Astrocyte of the cerebellum (primary cell): ENCODE results near the gene CHRM2.

ENCODE experiments used
- DNase-seq: peaks from one replicate; pipeline ENCODE4 v3.0.0-alpha.2; 2011; ENCODE audit warnings: low read depth
- H3K4me3 ChIP-seq: 2 replicates; pipeline ENCODE4 v1.5.1; 2011; ENCODE audit warnings: mild to moderate bottlenecking, low read depth, low read length, moderate library complexity
- in situ Hi-C: cut with HindIII; loops from 2 replicates; pipeline ENCODE4 v1.10.0; 2017; ENCODE audit warnings: low sequenced_read_pairs
- TF ChIP-seq, protein P1 (sequence below): IDR thresholded peaks from 2 replicates; pipeline ENCODE4 v1.5.1; 2012; ENCODE audit warnings: low read length, low read depth, moderate library complexity, mild to moderate bottlenecking; ENCODE audit errors: missing control alignments

CHRM2 gene

DNA sequence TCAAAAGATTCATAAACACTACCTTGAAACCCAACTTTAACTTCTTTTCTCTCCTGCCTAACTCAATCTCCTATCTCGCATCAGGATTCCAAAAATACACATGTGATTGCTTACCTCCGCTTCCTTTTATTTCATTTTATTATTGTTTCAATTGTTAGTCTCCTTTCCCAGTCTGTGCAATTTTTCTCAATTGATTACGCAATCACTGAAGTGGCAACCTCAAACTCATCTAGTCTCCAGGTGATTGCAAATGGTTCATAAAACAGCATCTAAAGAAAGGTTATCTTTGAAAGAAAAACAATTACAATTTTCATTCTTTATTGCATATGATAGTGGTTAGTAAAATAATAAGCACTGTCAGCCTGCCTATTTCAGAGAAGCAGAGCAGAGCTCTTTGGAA, 45.6 kb downstream of the CHRM2 start:
- H3K4me3 ChIP-seq: no peak overlapping the region
- no peak for DNase-seq
- TF ChIP-seq, protein P1, sequence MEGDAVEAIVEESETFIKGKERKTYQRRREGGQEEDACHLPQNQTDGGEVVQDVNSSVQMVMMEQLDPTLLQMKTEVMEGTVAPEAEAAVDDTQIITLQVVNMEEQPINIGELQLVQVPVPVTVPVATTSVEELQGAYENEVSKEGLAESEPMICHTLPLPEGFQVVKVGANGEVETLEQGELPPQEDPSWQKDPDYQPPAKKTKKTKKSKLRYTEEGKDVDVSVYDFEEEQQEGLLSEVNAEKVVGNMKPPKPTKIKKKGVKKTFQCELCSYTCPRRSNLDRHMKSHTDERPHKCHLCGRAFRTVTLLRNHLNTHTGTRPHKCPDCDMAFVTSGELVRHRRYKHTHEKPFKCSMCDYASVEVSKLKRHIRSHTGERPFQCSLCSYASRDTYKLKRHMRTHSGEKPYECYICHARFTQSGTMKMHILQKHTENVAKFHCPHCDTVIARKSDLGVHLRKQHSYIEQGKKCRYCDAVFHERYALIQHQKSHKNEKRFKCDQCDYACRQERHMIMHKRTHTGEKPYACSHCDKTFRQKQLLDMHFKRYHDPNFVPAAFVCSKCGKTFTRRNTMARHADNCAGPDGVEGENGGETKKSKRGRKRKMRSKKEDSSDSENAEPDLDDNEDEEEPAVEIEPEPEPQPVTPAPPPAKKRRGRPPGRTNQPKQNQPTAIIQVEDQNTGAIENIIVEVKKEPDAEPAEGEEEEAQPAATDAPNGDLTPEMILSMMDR: no peak
- in situ Hi-C loops: no loop called here

- TF ChIP-seq, protein P1: no peak
- no peak overlapping the region for H3K4me3 ChIP-seq
- in situ Hi-C loops: no loop called here
- DNase-seq: no peak
These were observed 51.4 kb downstream of the CHRM2 start for GRCh38 chr7:136919820-136920219.

GRCh38 chr7:136923111-136923667, 54.7 kb downstream of the CHRM2 start:
- DNase-seq: peak; percentile 83
- H3K4me3 ChIP-seq: no peak overlapping the region
- in situ Hi-C loops: no loop called here
- TF ChIP-seq, protein P1: no peak

DNA sequence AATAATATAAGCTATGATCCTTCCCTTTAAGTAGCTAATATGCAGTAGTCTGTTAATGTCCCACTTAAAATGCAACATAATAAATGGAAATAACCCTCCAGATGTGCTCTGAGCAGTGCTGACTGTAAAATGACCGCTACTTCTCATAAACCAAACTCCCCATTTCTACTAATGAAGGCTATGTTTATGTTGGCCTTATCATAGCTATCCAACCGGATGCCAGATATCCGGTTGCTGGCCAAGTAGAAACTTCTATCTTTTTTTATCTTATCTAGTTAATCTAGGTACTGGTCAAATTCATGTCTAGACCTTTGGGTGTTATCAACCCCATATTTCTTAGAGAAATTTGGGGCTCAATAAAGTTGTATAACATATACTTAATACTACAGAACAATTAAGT, 56.6 kb downstream of the CHRM2 start:
- TF ChIP-seq, protein P1: no peak
- no peak for DNase-seq
- no peak overlapping the region for H3K4me3 ChIP-seq
- in situ Hi-C loops: no loop called here

DNA sequence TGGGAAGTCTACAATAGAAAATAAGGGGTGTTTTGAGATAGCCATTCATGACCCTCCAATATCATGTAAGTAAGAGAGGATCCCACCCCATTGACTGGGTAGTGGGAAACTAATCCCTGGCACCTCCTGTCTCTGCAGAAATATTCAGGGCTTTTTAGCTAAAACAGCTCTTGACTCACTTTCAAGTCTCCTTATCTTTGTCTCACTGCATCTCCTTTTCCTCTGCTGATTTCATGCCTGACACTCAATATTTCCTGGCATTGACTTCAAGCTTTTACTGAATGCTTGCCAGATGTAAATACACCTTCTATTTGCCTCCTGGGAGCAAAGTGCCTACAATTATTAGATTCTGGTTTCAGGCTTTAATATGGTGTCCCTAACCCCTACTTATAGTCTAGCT, 57.1 kb downstream of the CHRM2 start:
- in situ Hi-C loops: no loop called here
- DNase-seq: no peak
- TF ChIP-seq, protein P1: no peak
- H3K4me3 ChIP-seq: no peak overlapping the region

DNA sequence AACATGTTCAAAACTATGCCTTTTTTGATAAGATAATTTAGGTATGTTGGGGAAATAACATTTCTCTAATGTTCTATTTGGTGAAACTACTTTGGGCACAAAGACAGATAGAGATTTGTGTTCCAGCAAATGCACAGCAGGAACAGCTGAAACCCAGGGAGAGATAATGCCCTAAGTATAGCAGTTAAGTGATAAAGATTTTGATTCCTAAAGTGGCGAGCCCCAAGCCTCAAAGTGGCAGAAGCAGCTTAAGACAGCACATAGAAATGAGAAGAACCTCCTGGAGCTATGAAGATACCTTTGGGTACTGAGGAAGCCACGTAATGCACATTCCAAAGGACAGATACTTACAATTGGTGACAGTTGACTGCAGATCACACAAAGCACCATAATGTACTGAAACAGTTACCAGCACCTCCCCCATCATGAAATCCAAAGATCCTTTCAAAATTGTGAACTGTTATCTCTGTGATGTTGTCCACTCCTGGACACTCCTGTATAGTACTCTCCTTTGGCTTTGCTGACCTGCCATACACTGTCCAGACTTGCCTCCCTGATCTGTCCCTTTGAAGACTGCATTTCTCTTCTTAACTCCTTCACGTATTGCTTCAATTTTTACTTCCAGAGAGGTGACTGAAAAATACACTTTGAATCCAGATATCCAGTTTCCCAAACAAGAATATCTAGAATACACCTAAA, 62.9 kb downstream of the CHRM2 start:
- TF ChIP-seq, protein P1: no peak
- DNase-seq: no peak
- in situ Hi-C loops: no loop called here
- H3K4me3 ChIP-seq: no peak overlapping the region
